GM12878 (cell line): Measurements from ENCODE around the gene FGF2. TPM values are rescaled to one million over a fixed set of nuclear protein-coding genes. Genes with fewer than 3 reads are reported as not detected.

Experiments
- ATAC-seq: fragments of 200-7000 bp; cut with Tn5 transposase; 3 replicates; pipeline ENCODE4 v1.9.1; 2020; ENCODE audit warnings: mild to moderate bottlenecking, moderate library complexity
- BruUV-seq: library from RNA; stranded (reverse); fragments of 400-500 nt; replicated peaks from 2 replicates; lab custom pipeline; 2021; lab: Mats Ljungman, UMichigan
- CTCF ChIA-PET: fragments of 300-600 bp; sonication (Branson Sonifier 250); formaldehyde crosslinking; extraction: SDS; loops from one replicate; lab custom pipeline; 2021; ENCODE audit warnings: inconsistent platforms; lab: Yijun Ruan, JAX
- POLR2A ChIA-PET: fragments of 350-600 bp; formaldehyde crosslinking; extraction: SDS; loops from one replicate; lab custom pipeline; 2021; ENCODE audit warnings: inconsistent platforms; lab: Charles Lee
- RAD21 ChIA-PET: fragments of 300-600 bp; sonication (Branson Sonifier 250); formaldehyde crosslinking; loops from one replicate; lab custom pipeline; 2023; ENCODE audit warnings: antibody characterized with exemption; ENCODE audit not compliant: unreplicated experiment; lab: Charles Lee
- SMC1A ChIA-PET: fragments of 300-600 bp; sonication (Branson Sonifier 250); formaldehyde crosslinking; loops from one replicate; lab custom pipeline; 2023; ENCODE audit not compliant: unreplicated experiment, uncharacterized antibody; lab: Charles Lee
- DNase-seq: peaks from one replicate; pipeline ENCODE4 v3.0.0-alpha.2; 2011; ENCODE audit warnings: low read depth, low spot score
- FAIRE-seq: peaks from 3 replicates; lab custom pipeline; 2011; peaks lifted over from hg19 to GRCh38; lab: Jason Lieb, UNC
- H2AFZ ChIP-seq: 2 replicates; pipeline ENCODE4 v1.6.0; 2011; ENCODE audit warnings: low read depth, low read length, control low read depth; ENCODE audit not compliant: control insufficient read depth
- H3K27ac ChIP-seq: 2 replicates; pipeline ENCODE4 v1.5.1; 2011; ENCODE audit warnings: control low read depth; ENCODE audit not compliant: control insufficient read depth, insufficient read depth
- H3K27me3 ChIP-seq, 2 experiments: replicated peaks in 1 of 2; 2 replicates each; pipeline versions ENCODE4 v1.6.0 to v1.6.1; 2011; ENCODE audit warnings: low read length in 1 of 2; ENCODE audit not compliant: control insufficient read depth in 2 of 2, insufficient read depth in 2 of 2
- H3K36me3 ChIP-seq, 2 experiments: 2 replicates each; pipeline ENCODE4 v1.5.1; 2011; ENCODE audit warnings: low read length in 1 of 2; ENCODE audit not compliant: control insufficient read depth in 2 of 2, insufficient read depth in 2 of 2
- H3K4me1 ChIP-seq: 2 replicates; pipeline ENCODE4 v1.6.1; 2011; ENCODE audit warnings: mild to moderate bottlenecking, low read length, moderate library complexity, mixed read lengths; ENCODE audit not compliant: control insufficient read depth, insufficient read depth
- H3K4me2 ChIP-seq: 2 replicates; pipeline ENCODE4 v1.6.0; 2011; ENCODE audit warnings: control low read depth; ENCODE audit not compliant: control insufficient read depth, insufficient read depth
- H3K4me3 ChIP-seq: fragments of 200-600 bp; sonication (generic); 2 replicates; pipeline ENCODE4 v1.5.1; 2016
- H3K79me2 ChIP-seq: 2 replicates; pipeline ENCODE4 v1.6.0; 2011; ENCODE audit warnings: low read length; ENCODE audit not compliant: control insufficient read depth, insufficient read depth
- H3K9ac ChIP-seq: 2 replicates; pipeline ENCODE4 v1.8.0; 2011; ENCODE audit warnings: low read length, control low read depth, mixed read lengths; ENCODE audit not compliant: control insufficient read depth, insufficient read depth
- H3K9me3 ChIP-seq: replicated peaks from 3 replicates; pipeline ENCODE4 v1.5.1; 2011; ENCODE audit warnings: mild to moderate bottlenecking, low read length; ENCODE audit not compliant: control insufficient read depth, insufficient read depth
- H4K20me1 ChIP-seq: 2 replicates; pipeline ENCODE4 v1.6.0; 2011; ENCODE audit not compliant: control insufficient read depth, insufficient read depth
- CBX3 ChIP-seq: fragments of 200-600 bp; sonication (generic); IDR thresholded peaks from 2 replicates; pipeline ENCODE4 v1.6.1; 2016; ENCODE audit warnings: low read depth, borderline replicate concordance
- KDM1A ChIP-seq: fragments of 200-600 bp; sonication (generic); IDR thresholded peaks from 2 replicates; pipeline ENCODE4 v1.6.1; 2016; ENCODE audit warnings: borderline replicate concordance
- PML ChIP-seq: IDR thresholded peaks from 2 replicates; pipeline ENCODE4 v1.6.1; 2012; ENCODE audit warnings: low read length, inconsistent platforms
- RAD51 ChIP-seq: fragments of 450-650 bp; IDR thresholded peaks from 2 replicates; pipeline ENCODE4 v1.6.1; 2016; ENCODE audit warnings: moderate library complexity, mild to moderate bottlenecking, inconsistent platforms
- SREBF1 ChIP-seq: IDR thresholded peaks from 2 replicates; pipeline ENCODE4 v1.6.1; 2012; ENCODE audit warnings: mild to moderate bottlenecking, low read length
- ZNF384 ChIP-seq: IDR thresholded peaks from 2 replicates; pipeline ENCODE4 v1.6.1; 2012; ENCODE audit warnings: low read depth, mild to moderate bottlenecking, low read length, improper control_type of control experiment, borderline replicate concordance
- WGBS: methylation state at CpG from one replicate; pipeline ENCODE4 v1.1.6; 2016; ENCODE audit warnings: low lambda C conversion rate; ENCODE audit not compliant: insufficient replicate concordance, insufficient coverage; ENCODE audit errors: missing lambda C conversion rate; 5-methylcytosine and 5-hydroxymethylcytosine counted together
- in situ Hi-C: fragments of 300-500 bp; cut with MboI; formaldehyde crosslinking; loops from 9 replicates; pipeline ENCODE4 v1.14.3; 2018; ENCODE audit warnings: mixed read lengths
- intact Hi-C: fragments of 100-400 bp; cut with micrococcal nuclease; formaldehyde crosslinking; loops from one replicate; pipeline ENCODE4 v1.14.2; 2022; ENCODE audit not compliant: unreplicated experiment
- polyA plus RNA-seq, 11 experiments: library from polyadenylated mRNA; depleted of rRNA in 4 of 11; unstranded in 6 of 11; stranded (reverse) in 5 of 11; fragments of >200 nt; fragmentation: Nextera tagmentation in 4 of 11; fragmentation: Illumina TruSeq in 1 of 11; extraction: Ambion mirVana in 4 of 11; extraction: Trizol in 1 of 11; gene quantifications; 1 replicate in 1 of 11; 2 replicates in 10 of 11; pipeline versions ENCODE4 v1.2.1 to v1.2.3, GENCODE V29; 2011 to 2016; ENCODE audit warnings: inconsistent platforms in 2 of 11, missing spikeins in 2 of 11, low read depth in 1 of 11
- total RNA-seq, 4 experiments: library from RNA; depleted of rRNA in 3 of 4; stranded (reverse); fragments of >200 nt in 3 of 4; fragmentation: Illumina TruSeq in 1 of 4; extraction: Trizol in 1 of 4; gene quantifications; 2 replicates each; pipeline versions ENCODE4 v1.2.1 to v1.2.3, GENCODE V29; 2013 to 2021
- TF ChIP-seq, protein P1 (sequence below): fragments of 450-650 bp; formaldehyde crosslinking; IDR thresholded peaks from 2 replicates; pipeline ENCODE4 v1.5.0; 2022; ENCODE audit warnings: mild to moderate bottlenecking, missing genetic modification characterization
- TF ChIP-seq, protein P2 (sequence below): fragments of 450-650 bp; IDR thresholded peaks from 2 replicates; pipeline ENCODE4 v1.6.1; 2017; ENCODE audit warnings: borderline replicate concordance

FGF2 gene
- total and polyA plus RNA-seq, 10 of the 15 experiments (the other 5 are each of a cell fraction or from before 2014, with no cell fraction given), result 0.13 to 1.7 (median 0.25) TPM

DNA sequence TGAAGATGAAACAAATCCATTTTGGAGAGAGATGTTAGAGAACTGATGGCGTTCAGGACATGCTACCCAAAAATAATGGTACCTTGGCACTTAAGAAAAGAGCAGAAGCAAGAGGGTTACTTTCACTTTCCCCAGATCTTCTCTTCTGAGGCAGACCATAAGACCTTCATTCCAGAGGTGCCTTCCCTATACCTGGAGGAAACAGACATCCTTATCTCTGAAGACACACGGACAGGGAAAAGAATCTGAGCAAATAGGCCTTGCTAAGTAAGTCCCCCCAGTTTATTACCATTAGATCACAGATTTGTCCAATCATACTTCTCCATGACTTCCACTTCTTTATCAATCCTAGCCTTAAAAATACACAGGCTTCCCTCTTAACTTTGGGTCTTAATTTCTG lies 2.0 kb upstream of the FGF2 start:
- no peaks in the 10 kb centered on the region for H4K20me1 ChIP-seq
- BruUV-seq, result no TSS peak
- no peak overlapping the region for H3K9ac ChIP-seq
- intact Hi-C loops, result loop anchor here (5.0 to 10.0 kb wide), 3 partner anchors 62 to 190 kb away; partner anchors contain the start of gene NUDT6
- RAD21 ChIA-PET, result no interaction called here
- peaks cover 3% of the 10 kb centered on the region; the same call in 1 of the 2 replicates for H3K4me1 ChIP-seq
- in situ Hi-C loops, result no loop called here
- no peak for FAIRE-seq
- CTCF ChIA-PET, result interaction anchor here (1.2 kb wide), 1 partner anchor 67 kb away, joined by 3 read pairs; no protein-coding TSS in a partner anchor
- no peak for ATAC-seq
- no peaks in the 10 kb centered on the region for H3K9me3 ChIP-seq
- TF ChIP-seq PML, result no peak
- no peak for TF ChIP-seq SREBF1
- TF ChIP-seq RAD51, result no peak
- TF ChIP-seq CBX3, result no peak
- TF ChIP-seq, protein P1, sequence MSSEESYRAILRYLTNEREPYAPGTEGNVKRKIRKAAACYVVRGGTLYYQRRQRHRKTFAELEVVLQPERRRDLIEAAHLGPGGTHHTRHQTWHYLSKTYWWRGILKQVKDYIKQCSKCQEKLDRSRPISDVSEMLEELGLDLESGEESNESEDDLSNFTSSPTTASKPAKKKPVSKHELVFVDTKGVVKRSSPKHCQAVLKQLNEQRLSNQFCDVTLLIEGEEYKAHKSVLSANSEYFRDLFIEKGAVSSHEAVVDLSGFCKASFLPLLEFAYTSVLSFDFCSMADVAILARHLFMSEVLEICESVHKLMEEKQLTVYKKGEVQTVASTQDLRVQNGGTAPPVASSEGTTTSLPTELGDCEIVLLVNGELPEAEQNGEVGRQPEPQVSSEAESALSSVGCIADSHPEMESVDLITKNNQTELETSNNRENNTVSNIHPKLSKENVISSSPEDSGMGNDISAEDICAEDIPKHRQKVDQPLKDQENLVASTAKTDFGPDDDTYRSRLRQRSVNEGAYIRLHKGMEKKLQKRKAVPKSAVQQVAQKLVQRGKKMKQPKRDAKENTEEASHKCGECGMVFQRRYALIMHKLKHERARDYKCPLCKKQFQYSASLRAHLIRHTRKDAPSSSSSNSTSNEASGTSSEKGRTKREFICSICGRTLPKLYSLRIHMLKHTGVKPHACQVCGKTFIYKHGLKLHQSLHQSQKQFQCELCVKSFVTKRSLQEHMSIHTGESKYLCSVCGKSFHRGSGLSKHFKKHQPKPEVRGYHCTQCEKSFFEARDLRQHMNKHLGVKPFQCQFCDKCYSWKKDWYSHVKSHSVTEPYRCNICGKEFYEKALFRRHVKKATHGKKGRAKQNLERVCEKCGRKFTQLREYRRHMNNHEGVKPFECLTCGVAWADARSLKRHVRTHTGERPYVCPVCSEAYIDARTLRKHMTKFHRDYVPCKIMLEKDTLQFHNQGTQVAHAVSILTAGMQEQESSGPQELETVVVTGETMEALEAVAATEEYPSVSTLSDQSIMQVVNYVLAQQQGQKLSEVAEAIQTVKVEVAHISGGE (CRISPR knock-in tag), result no peak
- TF ChIP-seq KDM1A, result no peak
- TF ChIP-seq ZNF384, result no peak
- TF ChIP-seq, protein P2, sequence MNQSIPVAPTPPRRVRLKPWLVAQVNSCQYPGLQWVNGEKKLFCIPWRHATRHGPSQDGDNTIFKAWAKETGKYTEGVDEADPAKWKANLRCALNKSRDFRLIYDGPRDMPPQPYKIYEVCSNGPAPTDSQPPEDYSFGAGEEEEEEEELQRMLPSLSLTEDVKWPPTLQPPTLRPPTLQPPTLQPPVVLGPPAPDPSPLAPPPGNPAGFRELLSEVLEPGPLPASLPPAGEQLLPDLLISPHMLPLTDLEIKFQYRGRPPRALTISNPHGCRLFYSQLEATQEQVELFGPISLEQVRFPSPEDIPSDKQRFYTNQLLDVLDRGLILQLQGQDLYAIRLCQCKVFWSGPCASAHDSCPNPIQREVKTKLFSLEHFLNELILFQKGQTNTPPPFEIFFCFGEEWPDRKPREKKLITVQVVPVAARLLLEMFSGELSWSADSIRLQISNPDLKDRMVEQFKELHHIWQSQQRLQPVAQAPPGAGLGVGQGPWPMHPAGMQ, result no peak
- SMC1A ChIA-PET, result no interaction called here
- no peaks in the 10 kb centered on the region for H3K79me2 ChIP-seq
- no peak overlapping the region for H3K4me3 ChIP-seq
- H2AFZ ChIP-seq, result no peak overlapping the region
- 35% methylated on average over 2 of the region's 2 CpGs for WGBS
- POLR2A ChIA-PET, result no interaction called here
- H3K36me3 ChIP-seq, result no peaks in the 10 kb centered on the region
- H3K4me2 ChIP-seq, result no peak overlapping the region
- no peak for DNase-seq
- no peaks in the 10 kb centered on the region; a peak in 1 of 4 replicates for H3K27me3 ChIP-seq
- no peak overlapping the region for H3K27ac ChIP-seq
